SH-SY5Y (cell line): Measurements from ENCODE around the gene HAGH.

Experiments
- GATA2 ChIP-seq: IDR thresholded peaks from 2 replicates; pipeline ENCODE4 v1.6.1; 2011; ENCODE audit warnings: mild to moderate bottlenecking, low read depth, low read length
- GATA3 ChIP-seq: IDR thresholded peaks from 2 replicates; pipeline ENCODE4 v1.6.1; 2011; ENCODE audit warnings: low read depth, mild to moderate bottlenecking, low read length, moderate library complexity

The HAGH gene

GRCh38 chr16:1772362-1772907 lies 54.2 kb downstream of the HAGH start, which contains the start of gene EME2:
TSS of gene EME2 (plus strand) at chr16:1772810. CDS start at chr16:1773228, 418 bp downstream.
- TF ChIP-seq GATA2 (no peak), GATA3 (no peak)

DNA sequence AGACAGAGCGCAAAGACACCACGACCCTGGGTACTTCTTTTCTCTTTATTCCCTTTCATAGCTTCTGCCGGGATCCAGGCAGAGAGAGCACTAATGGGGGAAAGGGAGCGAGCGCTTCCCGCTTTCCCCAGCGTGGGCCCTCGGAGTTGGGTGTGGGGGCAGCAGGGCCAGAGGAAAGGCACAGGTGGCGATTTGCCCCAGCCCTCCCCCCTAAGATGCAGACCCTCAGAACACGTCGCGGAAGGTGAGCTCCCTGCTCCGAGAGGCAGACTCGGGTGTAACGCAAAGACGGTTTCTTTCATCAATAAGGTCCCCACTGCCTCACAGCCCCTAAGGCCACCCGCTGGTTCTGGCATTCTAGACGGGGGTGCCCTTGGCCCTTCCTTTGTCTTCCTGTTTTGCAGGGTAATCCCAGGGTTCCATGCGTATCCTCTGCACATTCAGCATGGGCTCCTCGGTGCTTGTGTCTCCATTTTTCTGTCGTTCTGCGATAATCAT lies 54.7 kb downstream of the HAGH start:
- TF ChIP-seq GATA3 (no peak), GATA2 (no peak)

- no peak for TF ChIP-seq GATA2
- no peak for TF ChIP-seq GATA3
These were observed 55.3 kb downstream of the HAGH start, which contains the start of gene NME3 for GRCh38 chr16:1771188-1771863. TSS of gene NME3 (minus strand) at chr16:1771543. CDS start at chr16:1771534, 9 bp downstream.

DNA sequence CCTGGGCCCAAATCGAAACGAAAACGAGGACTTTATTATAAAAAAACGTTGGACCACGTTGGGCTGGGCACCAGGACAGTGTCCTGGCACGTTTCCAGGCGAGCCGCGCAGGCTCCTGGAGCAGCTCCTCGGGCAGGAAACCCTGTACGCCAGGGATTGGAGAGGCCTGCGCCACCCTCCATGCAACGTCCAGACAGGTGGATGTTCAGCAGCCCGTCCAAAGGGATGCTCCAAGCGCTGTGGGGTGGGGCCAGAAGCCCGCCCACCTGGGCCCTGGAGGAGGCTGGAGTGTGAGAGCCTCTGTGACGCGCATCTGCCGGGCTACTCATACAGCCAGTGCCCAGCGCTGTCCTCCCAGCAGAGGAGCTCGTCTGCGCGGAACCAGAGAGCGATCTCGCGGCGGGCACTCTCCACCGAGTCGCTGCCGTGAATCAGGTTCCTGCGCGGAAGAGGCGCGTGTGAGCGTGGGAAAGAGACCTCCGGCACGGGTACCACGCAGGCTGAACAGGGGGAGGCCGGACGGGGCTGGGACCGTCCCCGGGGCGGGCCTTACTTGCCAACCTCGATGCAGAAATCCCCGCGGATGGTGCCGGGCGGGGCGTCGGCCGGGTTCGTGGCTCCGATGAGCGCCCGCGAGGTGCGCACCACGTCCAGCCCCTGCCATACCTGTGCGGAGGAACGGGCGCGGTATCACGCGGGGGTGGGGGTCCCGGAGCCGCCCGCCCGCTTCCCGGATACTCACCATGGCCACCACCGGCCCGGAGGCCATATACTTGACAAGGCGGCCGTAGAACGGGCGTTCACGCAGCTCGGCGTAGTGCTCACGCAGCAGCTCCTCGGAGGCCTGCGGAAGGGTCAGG lies 56.1 kb downstream of the HAGH start:
- TF ChIP-seq GATA2 (no peak), GATA3 (no peak)

DNA sequence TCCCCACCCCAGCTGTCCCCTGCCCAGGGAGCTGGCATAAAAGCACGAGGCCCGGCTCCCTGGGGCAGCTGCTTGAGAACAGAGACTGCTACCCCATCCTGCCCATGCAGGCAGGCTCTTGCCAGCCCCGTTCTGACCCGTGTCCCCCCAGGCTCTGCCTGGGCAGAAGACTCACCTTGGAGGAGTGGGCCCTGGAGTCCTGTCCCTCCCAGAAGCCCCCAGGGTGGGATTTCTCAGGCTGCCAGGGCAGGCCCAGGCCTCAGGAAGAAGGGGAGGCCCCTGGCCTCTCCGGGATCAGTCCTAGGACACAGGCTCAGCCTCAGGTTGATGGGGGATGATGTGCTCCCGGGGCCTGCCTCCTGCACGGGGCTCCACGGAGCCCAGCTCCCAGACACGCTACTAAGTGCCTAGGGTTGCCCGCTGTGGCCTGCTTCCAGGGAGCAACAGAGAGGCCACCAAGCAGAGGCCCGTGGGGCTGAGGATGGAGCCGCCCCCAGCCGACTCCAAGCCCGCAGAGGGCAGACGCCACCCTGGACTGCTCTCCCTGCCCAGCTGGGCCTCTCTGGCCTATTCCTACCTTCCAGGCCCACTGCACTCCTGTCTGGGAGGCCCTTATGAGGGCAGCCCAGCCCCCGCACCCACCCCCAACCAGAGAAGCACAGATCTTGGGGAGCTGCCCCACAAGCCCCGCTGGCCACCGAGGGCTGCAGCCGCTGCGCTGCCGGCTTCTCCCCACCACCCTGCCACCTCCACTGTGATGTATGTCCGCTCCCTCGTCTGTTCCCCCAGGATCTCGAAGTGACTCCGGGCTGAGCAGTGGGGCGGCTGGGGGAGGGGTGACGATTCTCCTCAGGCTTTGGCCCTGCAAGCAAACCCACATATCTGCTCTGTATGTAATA lies 57.0 kb downstream of the HAGH start:
- TF ChIP-seq GATA2 = no peak
- TF ChIP-seq GATA3 = no peak

GRCh38 chr16:1768767-1769401 lies 57.7 kb downstream of the HAGH start:
- TF ChIP-seq GATA2 (no peak), GATA3 (no peak)

GRCh38 chr16:1768061-1768766 lies 58.4 kb downstream of the HAGH start:
- no peak for TF ChIP-seq GATA3
- no peak for TF ChIP-seq GATA2

GRCh38 chr16:1767116-1767994 lies 59.3 kb downstream of the HAGH start:
- TF ChIP-seq GATA3 = no peak
- TF ChIP-seq GATA2 = no peak

- no peak for TF ChIP-seq GATA3
- TF ChIP-seq GATA2 = no peak
These were observed 59.9 kb downstream of the HAGH start for GRCh38 chr16:1766701-1767100.

GRCh38 chr16:1766231-1766630 lies 60.4 kb downstream of the HAGH start:
- no peak for TF ChIP-seq GATA2
- TF ChIP-seq GATA3 = no peak

GRCh38 chr16:1765826-1766225 lies 60.8 kb downstream of the HAGH start:
- TF ChIP-seq GATA3 (no peak), GATA2 (no peak)

DNA sequence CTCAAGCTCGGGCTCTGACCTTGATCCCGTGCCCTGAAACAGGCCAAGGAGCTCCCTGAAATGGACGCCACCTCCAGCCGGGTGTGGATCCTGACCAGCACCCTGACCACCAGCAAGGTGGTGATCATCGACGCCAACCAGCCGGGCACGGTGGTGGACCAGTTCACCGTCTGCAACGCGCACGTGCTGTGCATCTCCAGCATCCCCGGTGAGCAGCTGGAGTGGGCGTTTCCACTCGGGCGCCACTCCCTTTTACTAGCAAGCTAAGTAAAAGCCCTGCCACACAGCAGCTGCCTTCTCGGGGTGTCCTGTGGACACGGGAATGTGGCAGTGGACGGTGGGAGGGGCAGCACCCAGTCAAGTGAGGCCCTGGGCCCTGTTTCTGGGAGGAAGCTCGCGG lies 61.7 kb downstream of the HAGH start:
- no peak for TF ChIP-seq GATA3
